Peyer's patch (tissue), 4 donors: Measurements from ENCODE around the gene GALM. TPM values are rescaled to one million over a fixed set of nuclear protein-coding genes. Genes with fewer than 3 reads are reported as not detected.
A peak's percentile ranks its signal among the peaks of the same experiment; 100 is the strongest.

Experiments
- DNase-seq, 3 donors: peaks; one replicate each; pipeline ENCODE4 v3.0.0-alpha.2; 2017 to 2019
- H3K27ac ChIP-seq, 4 donors: fragments of 200-600 bp; sonication (generic); one replicate each; pipeline ENCODE4 v1.5.1; 2016 to 2019
- H3K27me3 ChIP-seq, 2 donors: fragments of 200-600 bp; sonication (generic); one replicate each; pipeline ENCODE4 v1.5.1; 2019
- H3K36me3 ChIP-seq, 3 donors: fragments of 200-600 bp; sonication (generic); one replicate each; pipeline ENCODE4 v1.5.1; 2016 to 2019
- H3K4me1 ChIP-seq, 4 donors: fragments of 200-600 bp; sonication (generic); one replicate each; pipeline ENCODE4 v1.5.1; 2016 to 2019
- H3K4me3 ChIP-seq, 4 donors: fragments of 200-600 bp; sonication (generic); 1 replicate in 3 of 4; 2 replicates in 1 of 4; pipeline ENCODE4 v1.5.1; 2016 to 2019; ENCODE audit warnings: mild to moderate bottlenecking in 1 of 4
- H3K9me3 ChIP-seq, 4 donors: fragments of 200-600 bp; sonication (generic); one replicate each; pipeline ENCODE4 v1.5.1; 2016 to 2019; ENCODE audit warnings: mild to moderate bottlenecking in 1 of 4
- CTCF ChIP-seq, 6 experiments: fragments of 450-650 bp in 4 of 6; fragments of 200-600 bp in 2 of 6; sonication (generic) in 1 of 6; IDR thresholded peaks; one replicate each; pipeline ENCODE4 v1.5.1; 2017 to 2019; ENCODE audit warnings: antibody characterized with exemption in 6 of 6, mild to moderate bottlenecking in 3 of 6, moderate library complexity in 1 of 6
- POLR2A ChIP-seq, 2 donors: fragments of 450-650 bp; IDR thresholded peaks; one replicate each; pipeline ENCODE4 v1.5.1; 2017; ENCODE audit warnings: antibody characterized with exemption in 2 of 2, mild to moderate bottlenecking in 2 of 2, moderate library complexity in 2 of 2
- total RNA-seq, 4 donors: library from RNA; depleted of rRNA; stranded (reverse); fragments of >200 nt; gene quantifications; one replicate each; pipeline ENCODE4 v1.1.0, GENCODE V29; 2016

Gene GALM
- 100 to 1,000 TPM in 1 of 4 donors, 10 to 100 TPM in 3; 68.1 to 118 (median 86.0) TPM for total RNA-seq

GRCh38 chr2:38665854-38666555, at the start of gene GALM:
Gene GALM (plus strand): TSS chr2:38666114. CDS start chr2:38666162, 48 bp downstream.
- Histone ChIP-seq H3K27ac (peak within 1 kb of the TSS; percentile 78 to 91 (median 88)), H3K4me1 (peaks cover 0 to 14% (median 3%) of the 10 kb centered on the region in 4 donors), H3K27me3 (no peaks in the 10 kb centered on the region), H3K4me3 (peak within 1 kb of the TSS; percentile 47 to 62 (median 58)), H3K9me3 (no peaks in the 10 kb centered on the region), H3K36me3 (no peaks in the 10 kb centered on the region)
- DNase-seq: peak; percentile 61 to 86 (median 75)
- TF ChIP-seq CTCF (IDR thresholded peaks at IDR 0.05) (no peak), POLR2A (IDR thresholded peaks at IDR 0.05) (peak; percentile 37 to 44)

GRCh38 chr2:38617301-38617700, 48.6 kb upstream of the GALM start:
- TF ChIP-seq CTCF (IDR thresholded peaks at IDR 0.05) (no peak), POLR2A (IDR thresholded peaks at IDR 0.05) (no peak)
- H3K27me3 ChIP-seq: no peaks in the 10 kb centered on the region
- no peaks in the 10 kb centered on the region for H3K9me3 ChIP-seq
- no peaks in the 10 kb centered on the region for H3K36me3 ChIP-seq
- no peak for DNase-seq
- no peaks in the 10 kb centered on the region for H3K4me1 ChIP-seq
- H3K4me3 ChIP-seq: no peak overlapping the region
- no peak overlapping the region for H3K27ac ChIP-seq

- Histone ChIP-seq H3K36me3 (no peaks in the 10 kb centered on the region), H3K27me3 (no peaks in the 10 kb centered on the region), H3K4me1 (no peaks in the 10 kb centered on the region), H3K27ac (peak overlapping the region in 1 of 4 donors; percentile 4), H3K9me3 (no peaks in the 10 kb centered on the region), H3K4me3 (no peak overlapping the region)
- DNase-seq: no peak
- no peak for TF ChIP-seq POLR2A (IDR thresholded peaks at IDR 0.05)
- TF ChIP-seq CTCF (IDR thresholded peaks at IDR 0.05): no peak
Observed at GRCh38 chr2:38619458-38620164, 46.3 kb upstream of the GALM start.

GRCh38 chr2:38620282-38620977, 45.5 kb upstream of the GALM start:
- no peak for TF ChIP-seq CTCF (IDR thresholded peaks at IDR 0.05)
- TF ChIP-seq POLR2A (IDR thresholded peaks at IDR 0.05): no peak
- no peaks in the 10 kb centered on the region for H3K36me3 ChIP-seq
- H3K27me3 ChIP-seq: no peaks in the 10 kb centered on the region
- no peak overlapping the region for H3K4me3 ChIP-seq
- peak overlapping the region in 1 of 4 donors; percentile 4 for H3K27ac ChIP-seq
- DNase-seq: no peak
- no peaks in the 10 kb centered on the region for H3K9me3 ChIP-seq
- H3K4me1 ChIP-seq: no peaks in the 10 kb centered on the region

GRCh38 chr2:38621018-38621417, 44.9 kb upstream of the GALM start:
- no peaks in the 10 kb centered on the region for H3K36me3 ChIP-seq
- H3K4me3 ChIP-seq: no peak overlapping the region
- no peak for DNase-seq
- TF ChIP-seq CTCF (IDR thresholded peaks at IDR 0.05): no peak
- TF ChIP-seq POLR2A (IDR thresholded peaks at IDR 0.05): no peak
- H3K27ac ChIP-seq: no peak overlapping the region
- no peaks in the 10 kb centered on the region for H3K9me3 ChIP-seq
- H3K4me1 ChIP-seq: no peaks in the 10 kb centered on the region
- H3K27me3 ChIP-seq: no peaks in the 10 kb centered on the region
